Measurements from ENCODE around the gene HACD3. TPM values are rescaled to one million over a fixed set of nuclear protein-coding genes. Genes with fewer than 3 reads are reported as not detected.

Gene HACD3
- total and polyA plus RNA-seq, 2 of the 13 experiments (the other 11 are each of a cell fraction or from before 2014, with no cell fraction given): 73.6 to 161 TPM

DNA sequence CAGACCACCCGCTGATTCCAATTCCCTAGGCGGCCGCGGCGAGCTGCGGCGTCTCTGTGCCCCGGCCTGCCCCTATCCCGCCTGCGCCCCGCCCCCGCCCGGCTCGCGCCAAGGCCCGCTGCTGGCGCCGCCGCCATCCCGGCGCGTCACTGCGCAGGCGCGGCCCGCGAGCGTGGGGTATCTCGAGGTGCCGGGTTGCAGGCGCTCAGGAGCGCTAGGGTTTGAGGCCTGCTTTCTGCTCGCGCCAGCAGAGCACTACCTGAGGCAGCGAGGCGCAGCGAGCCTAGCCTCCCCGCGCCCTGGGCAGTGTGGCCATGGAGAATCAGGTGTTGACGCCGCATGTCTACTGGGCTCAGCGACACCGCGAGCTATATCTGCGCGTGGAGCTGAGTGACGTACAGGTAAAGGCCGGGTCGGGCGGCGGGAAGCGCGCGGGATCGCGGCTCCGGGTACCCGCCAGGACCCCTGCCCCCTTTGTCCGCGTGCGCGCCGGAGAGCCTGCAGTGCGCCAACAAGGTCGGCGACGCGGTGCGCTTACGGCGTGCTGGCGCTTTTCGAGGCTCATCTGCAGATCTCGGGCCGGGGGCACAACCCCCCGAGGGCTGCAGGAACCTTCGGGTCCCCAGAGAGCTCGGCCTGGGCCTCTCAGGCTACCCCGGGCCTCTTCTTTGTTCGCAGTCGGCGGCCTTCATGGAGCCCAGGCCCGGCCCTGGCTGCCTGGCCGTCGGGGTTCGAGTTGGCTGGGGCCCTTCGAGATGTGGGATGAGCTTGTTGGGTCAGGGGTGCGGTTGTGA lies at the start of gene HACD3 (continued):
- TF ChIP-seq, protein P1, sequence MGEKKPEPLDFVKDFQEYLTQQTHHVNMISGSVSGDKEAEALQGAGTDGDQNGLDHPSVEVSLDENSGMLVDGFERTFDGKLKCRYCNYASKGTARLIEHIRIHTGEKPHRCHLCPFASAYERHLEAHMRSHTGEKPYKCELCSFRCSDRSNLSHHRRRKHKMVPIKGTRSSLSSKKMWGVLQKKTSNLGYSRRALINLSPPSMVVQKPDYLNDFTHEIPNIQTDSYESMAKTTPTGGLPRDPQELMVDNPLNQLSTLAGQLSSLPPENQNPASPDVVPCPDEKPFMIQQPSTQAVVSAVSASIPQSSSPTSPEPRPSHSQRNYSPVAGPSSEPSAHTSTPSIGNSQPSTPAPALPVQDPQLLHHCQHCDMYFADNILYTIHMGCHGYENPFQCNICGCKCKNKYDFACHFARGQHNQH (CRISPR knock-in tag; IDR thresholded peaks at IDR 0.05): peak; percentile 45
- TF ChIP-seq RERE (CRISPR knock-in tag; IDR thresholded peaks at IDR 0.05; ENCODE audit: low read depth): no peak
- TF ChIP-seq ZNF775 (CRISPR knock-in tag; IDR thresholded peaks at IDR 0.05; ENCODE audit: borderline replicate concordance): no peak
- TF ChIP-seq, protein P2, sequence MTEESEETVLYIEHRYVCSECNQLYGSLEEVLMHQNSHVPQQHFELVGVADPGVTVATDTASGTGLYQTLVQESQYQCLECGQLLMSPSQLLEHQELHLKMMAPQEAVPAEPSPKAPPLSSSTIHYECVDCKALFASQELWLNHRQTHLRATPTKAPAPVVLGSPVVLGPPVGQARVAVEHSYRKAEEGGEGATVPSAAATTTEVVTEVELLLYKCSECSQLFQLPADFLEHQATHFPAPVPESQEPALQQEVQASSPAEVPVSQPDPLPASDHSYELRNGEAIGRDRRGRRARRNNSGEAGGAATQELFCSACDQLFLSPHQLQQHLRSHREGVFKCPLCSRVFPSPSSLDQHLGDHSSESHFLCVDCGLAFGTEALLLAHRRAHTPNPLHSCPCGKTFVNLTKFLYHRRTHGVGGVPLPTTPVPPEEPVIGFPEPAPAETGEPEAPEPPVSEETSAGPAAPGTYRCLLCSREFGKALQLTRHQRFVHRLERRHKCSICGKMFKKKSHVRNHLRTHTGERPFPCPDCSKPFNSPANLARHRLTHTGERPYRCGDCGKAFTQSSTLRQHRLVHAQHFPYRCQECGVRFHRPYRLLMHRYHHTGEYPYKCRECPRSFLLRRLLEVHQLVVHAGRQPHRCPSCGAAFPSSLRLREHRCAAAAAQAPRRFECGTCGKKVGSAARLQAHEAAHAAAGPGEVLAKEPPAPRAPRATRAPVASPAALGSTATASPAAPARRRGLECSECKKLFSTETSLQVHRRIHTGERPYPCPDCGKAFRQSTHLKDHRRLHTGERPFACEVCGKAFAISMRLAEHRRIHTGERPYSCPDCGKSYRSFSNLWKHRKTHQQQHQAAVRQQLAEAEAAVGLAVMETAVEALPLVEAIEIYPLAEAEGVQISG (CRISPR knock-in tag; IDR thresholded peaks at IDR 0.05): peak; percentile 87
- TF ChIP-seq MXI1 (IDR thresholded peaks at IDR 0.05; ENCODE audit: borderline replicate concordance, low read depth, low read length): peak; percentile 57; the same call in 1 of the 3 replicates
- peak; percentile 33; the same call in 1 of the 2 replicates for TF ChIP-seq NR1H2 (CRISPR knock-in tag; IDR thresholded peaks at IDR 0.05; ENCODE audit: borderline replicate concordance, low read depth)
- TF ChIP-seq ZNF770 (CRISPR knock-in tag; IDR thresholded peaks at IDR 0.05): peak; percentile 76; the same call in 1 of the 2 replicates
- TF ChIP-seq DMTF1 (CRISPR knock-in tag; IDR thresholded peaks at IDR 0.05): no peak
- TF ChIP-seq POLR2AphosphoS2 (IDR thresholded peaks at IDR 0.05; ENCODE audit: low read depth, low read length): no peak
- no peak for TF ChIP-seq PCBP2 (optimal IDR thresholded peaks at IDR 0.05; ENCODE audit: low read depth, low read length, poor library complexity, severe bottlenecking)
- TF ChIP-seq SAP130 (CRISPR knock-in tag; IDR thresholded peaks at IDR 0.05; ENCODE audit: low read depth): peak; percentile 84

Measured in HepG2 (cell line).